Type B pancreatic cell (in vitro differentiated cells): ENCODE data around the gene UNC119B. TPM values are rescaled to one million over a fixed set of nuclear protein-coding genes. Genes with fewer than 3 reads are reported as not detected.

Experiments used
- DNase-seq: peaks from one replicate; pipeline ENCODE4 v3.0.0; 2021; ENCODE audit warnings: mixed read lengths; ENCODE audit not compliant: unreplicated experiment; ENCODE audit errors: extremely low spot score
- H3K27ac Mint-ChIP-seq: 2 replicates; pipeline ENCODE4 v1.8.0; 2021; ENCODE audit warnings: mild to moderate bottlenecking, mixed read lengths
- H3K27me3 Mint-ChIP-seq: 2 replicates; pipeline ENCODE4 v1.8.0; 2021; ENCODE audit warnings: mixed read lengths
- H3K36me3 Mint-ChIP-seq: 2 replicates; pipeline ENCODE4 v1.8.0; 2021; ENCODE audit warnings: mixed read lengths
- H3K4me1 Mint-ChIP-seq: one replicate; pipeline ENCODE4 v1.8.0; 2021; ENCODE audit warnings: mixed read lengths; ENCODE audit not compliant: unreplicated experiment
- H3K4me3 Mint-ChIP-seq: 2 replicates; pipeline ENCODE4 v1.8.0; 2021; ENCODE audit warnings: mild to moderate bottlenecking, mixed read lengths
- H3K9me3 Mint-ChIP-seq: 2 replicates; pipeline ENCODE4 v1.8.0; 2021; ENCODE audit warnings: mixed read lengths
- CTCF ChIP-seq: fragments of 200-600 bp; sonication (generic); conservative IDR thresholded peaks from 2 replicates; pipeline ENCODE4 v1.5.0; 2021; ENCODE audit warnings: antibody characterized with exemption, mild to moderate bottlenecking
- total RNA-seq: library from RNA; stranded (reverse); gene quantifications from 2 replicates; pipeline ENCODE4 v1.2.1, GENCODE V29; 2021; ENCODE audit warnings: low replicate concordance

UNC119B gene
- total RNA-seq, 1 donor from 2014 or later = 57.2 TPM

GRCh38 chr12:120698665-120699064 is 11.6 kb upstream of the UNC119B start:
- H3K27ac Mint-ChIP-seq = no peak overlapping the region
- no peaks in the 10 kb centered on the region for H3K27me3 Mint-ChIP-seq
- peaks cover 6% of the 10 kb centered on the region for H3K4me1 Mint-ChIP-seq
- no peak for TF ChIP-seq CTCF
- no peak overlapping the region for H3K4me3 Mint-ChIP-seq
- no peak for DNase-seq
- peaks cover 36% of the 10 kb centered on the region for H3K36me3 Mint-ChIP-seq
- no peaks in the 10 kb centered on the region for H3K9me3 Mint-ChIP-seq

DNA sequence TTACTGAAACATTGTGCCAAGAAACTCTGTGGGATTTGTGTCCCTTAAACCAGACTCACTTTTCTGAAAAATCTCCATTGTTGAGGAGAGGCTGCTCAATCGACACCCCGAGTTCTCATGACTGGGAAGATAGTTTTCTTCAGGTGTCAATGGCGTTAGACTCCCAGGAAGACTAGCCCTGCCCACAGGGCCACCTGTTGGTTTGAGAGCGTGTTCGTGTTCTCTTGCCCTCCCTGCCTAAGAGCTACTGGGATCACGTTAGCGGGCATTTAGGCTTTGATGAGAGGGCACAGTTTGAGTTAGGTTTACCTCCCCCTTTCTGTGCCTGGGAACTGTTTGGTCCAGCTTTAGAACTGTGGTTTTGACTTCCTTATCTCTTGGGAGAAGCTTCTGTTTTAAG is 10.7 kb upstream of the UNC119B start:
- H3K36me3 Mint-ChIP-seq = peaks cover 34% of the 10 kb centered on the region
- H3K9me3 Mint-ChIP-seq = no peaks in the 10 kb centered on the region
- no peaks in the 10 kb centered on the region for H3K27me3 Mint-ChIP-seq
- DNase-seq = no peak
- H3K4me1 Mint-ChIP-seq = no peaks in the 10 kb centered on the region
- H3K4me3 Mint-ChIP-seq = no peak overlapping the region
- no peak for TF ChIP-seq CTCF
- no peak overlapping the region for H3K27ac Mint-ChIP-seq

DNA sequence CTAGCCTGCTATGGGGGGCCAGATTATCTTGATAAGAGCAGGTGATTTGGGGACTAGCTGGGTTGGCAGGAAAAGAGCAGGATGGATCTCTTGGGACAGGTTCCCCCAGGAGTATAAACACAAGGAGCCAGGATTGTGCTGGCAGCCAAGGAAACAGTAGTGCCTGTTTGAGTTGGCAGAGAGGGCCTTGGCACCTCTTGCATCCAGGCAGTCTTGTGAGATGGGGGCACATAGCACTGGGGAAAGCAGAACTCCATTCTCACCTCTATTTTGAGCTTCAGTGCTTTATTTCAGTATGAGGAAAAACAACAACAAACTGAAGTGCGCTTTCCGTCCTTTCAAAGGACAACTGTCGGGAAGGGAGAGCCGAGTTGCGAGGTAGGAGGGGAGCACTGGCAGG is 9.4 kb upstream of the UNC119B start:
- Mint-ChIP-seq H3K27me3 (no peaks in the 10 kb centered on the region), H3K27ac (no peak overlapping the region), H3K36me3 (peaks cover 23% of the 10 kb centered on the region), H3K4me1 (no peaks in the 10 kb centered on the region), H3K9me3 (no peaks in the 10 kb centered on the region), H3K4me3 (no peak overlapping the region)
- DNase-seq = no peak
- no peak for TF ChIP-seq CTCF

GRCh38 chr12:120702637-120703036 is 7.6 kb upstream of the UNC119B start:
- Mint-ChIP-seq H3K4me1 (no peaks in the 10 kb centered on the region), H3K27ac (no peak overlapping the region), H3K36me3 (peaks cover 14% of the 10 kb centered on the region), H3K4me3 (no peak overlapping the region), H3K9me3 (no peaks in the 10 kb centered on the region), H3K27me3 (no peaks in the 10 kb centered on the region)
- no peak for TF ChIP-seq CTCF
- no peak for DNase-seq

- H3K9me3 Mint-ChIP-seq = no peaks in the 10 kb centered on the region
- TF ChIP-seq CTCF = no peak
- no peak for DNase-seq
- H3K27me3 Mint-ChIP-seq = no peaks in the 10 kb centered on the region
- no peak overlapping the region for H3K4me3 Mint-ChIP-seq
- H3K36me3 Mint-ChIP-seq = peaks cover 14% of the 10 kb centered on the region
- no peak overlapping the region for H3K27ac Mint-ChIP-seq
- H3K4me1 Mint-ChIP-seq = peaks cover 4% of the 10 kb centered on the region
These were observed 6.8 kb upstream of the UNC119B start for GRCh38 chr12:120703311-120703942.

GRCh38 chr12:120705618-120706017 is 4.6 kb upstream of the UNC119B start:
- no peaks in the 10 kb centered on the region for H3K27me3 Mint-ChIP-seq
- no peak overlapping the region for H3K27ac Mint-ChIP-seq
- no peak for DNase-seq
- H3K4me1 Mint-ChIP-seq = peaks cover 15% of the 10 kb centered on the region
- no peak overlapping the region for H3K4me3 Mint-ChIP-seq
- H3K36me3 Mint-ChIP-seq = peaks cover 13% of the 10 kb centered on the region
- no peak for TF ChIP-seq CTCF
- H3K9me3 Mint-ChIP-seq = no peaks in the 10 kb centered on the region
